K562 (cell line): ENCODE data around the gene MYO1H. TPM values are rescaled to one million over a fixed set of nuclear protein-coding genes. Genes with fewer than 3 reads are reported as not detected.

Experiments used
- CCNT2 ChIP-seq: IDR thresholded peaks from 2 replicates; pipeline ENCODE4 v1.6.1; 2011; ENCODE audit warnings: borderline replicate concordance, low read depth, mild to moderate bottlenecking, moderate library complexity, mixed read lengths, low read length; ENCODE audit not compliant: insufficient read length; ENCODE audit errors: extremely low read depth
- FOXK2 ChIP-seq, 2 experiments: fragments of 450-650 bp; IDR thresholded peaks in 1 of 2; conservative IDR thresholded peaks in 1 of 2; 2 replicates each; pipeline ENCODE4 v1.6.1; 2016; ENCODE audit warnings: low read depth in 2 of 2, mild to moderate bottlenecking in 1 of 2
- FOXP1 ChIP-seq: sonication (generic); formaldehyde crosslinking; IDR thresholded peaks from 2 replicates; pipeline ENCODE4 v1.8.0; 2022; ENCODE audit warnings: mild to moderate bottlenecking, missing genetic modification reagents
- LARP7 ChIP-seq: fragments of 450-650 bp; IDR thresholded peaks from 2 replicates; pipeline ENCODE4 v1.6.1; 2016
- NEUROD1 ChIP-seq: fragments of 150-350 bp; IDR thresholded peaks from 2 replicates; pipeline ENCODE4 v1.6.1; 2014; ENCODE audit warnings: borderline replicate concordance, low read length, low read depth; ENCODE audit not compliant: partially characterized antibody
- PHB2 ChIP-seq: fragments of 450-650 bp; IDR thresholded peaks from 2 replicates; pipeline ENCODE4 v1.6.1; 2017; ENCODE audit warnings: low read depth
- POLR2G ChIP-seq: fragments of 200-400 bp; formaldehyde crosslinking; IDR thresholded peaks from 2 replicates; pipeline ENCODE4 v1.6.1; 2017; ENCODE audit warnings: low read depth, mild to moderate bottlenecking, antibody characterized with exemption, low read length, moderate library complexity
- ZC3H4 ChIP-seq: sonication (generic); formaldehyde crosslinking; IDR thresholded peaks from 2 replicates; pipeline ENCODE4 v1.9.0; 2021; ENCODE audit warnings: missing genetic modification reagents, borderline replicate concordance
- polyA plus RNA-seq, 8 experiments: library from polyadenylated mRNA; depleted of rRNA in 4 of 8; stranded (reverse) in 5 of 8; unstranded in 3 of 8; fragments of >200 nt; fragmentation: Nextera tagmentation in 2 of 8; fragmentation: Illumina TruSeq in 1 of 8; extraction: Ambion mirVana in 2 of 8; extraction: Trizol in 1 of 8; gene quantifications; 2 replicates each; pipeline versions ENCODE4 v1.2.1 to v1.2.3, GENCODE V29; 2011 to 2014; ENCODE audit warnings: inconsistent platforms in 1 of 8, missing spikeins in 1 of 8
- total RNA-seq, 7 experiments: library from RNA; depleted of rRNA in 6 of 7; stranded (reverse); fragments of >200 nt in 6 of 7; fragmentation: Illumina TruSeq in 2 of 7; extraction: Trizol in 2 of 7; gene quantifications; 2 replicates each; pipeline versions ENCODE4 v1.2.1 to v1.2.3, GENCODE V29; 2011 to 2021; ENCODE audit warnings: low replicate concordance in 1 of 7
- TF ChIP-seq, protein P1 (sequence below): fragments of 250-450 bp; sonication (Bioruptor Pico); IDR thresholded peaks from 2 replicates; pipeline ENCODE4 v1.5.0; 2021; ENCODE audit warnings: mild to moderate bottlenecking, borderline replicate concordance
- TF ChIP-seq, protein P2 (sequence below): fragments of 450-650 bp; formaldehyde crosslinking; IDR thresholded peaks from 2 replicates; pipeline ENCODE4 v1.4.0; 2020; ENCODE audit warnings: mild to moderate bottlenecking, moderate library complexity
- TF ChIP-seq, protein P3 (sequence below): sonication (generic); formaldehyde crosslinking; IDR thresholded peaks from 2 replicates; pipeline ENCODE4 v1.8.1; 2023; ENCODE audit warnings: mild to moderate bottlenecking, missing genetic modification reagents
- TF ChIP-seq, protein P4 (sequence below): sonication (generic); formaldehyde crosslinking; IDR thresholded peaks from 2 replicates; pipeline ENCODE4 v1.4.0; 2020; ENCODE audit warnings: mild to moderate bottlenecking, missing genetic modification reagents
- TF ChIP-seq, protein P5 (sequence below): sonication (generic); formaldehyde crosslinking; IDR thresholded peaks from 2 replicates; pipeline ENCODE4 v1.8.0; 2023; ENCODE audit warnings: mild to moderate bottlenecking, missing genetic modification reagents
- TF ChIP-seq, protein P6 (sequence below): fragments of 250-450 bp; sonication (Bioruptor Pico); IDR thresholded peaks from 2 replicates; pipeline ENCODE4 v1.4.0; 2020; ENCODE audit warnings: borderline replicate concordance

Gene MYO1H
- total and polyA plus RNA-seq, 9 of the 15 experiments (the other 6 are each of a cell fraction or from before 2014, with no cell fraction given): not detected

DNA sequence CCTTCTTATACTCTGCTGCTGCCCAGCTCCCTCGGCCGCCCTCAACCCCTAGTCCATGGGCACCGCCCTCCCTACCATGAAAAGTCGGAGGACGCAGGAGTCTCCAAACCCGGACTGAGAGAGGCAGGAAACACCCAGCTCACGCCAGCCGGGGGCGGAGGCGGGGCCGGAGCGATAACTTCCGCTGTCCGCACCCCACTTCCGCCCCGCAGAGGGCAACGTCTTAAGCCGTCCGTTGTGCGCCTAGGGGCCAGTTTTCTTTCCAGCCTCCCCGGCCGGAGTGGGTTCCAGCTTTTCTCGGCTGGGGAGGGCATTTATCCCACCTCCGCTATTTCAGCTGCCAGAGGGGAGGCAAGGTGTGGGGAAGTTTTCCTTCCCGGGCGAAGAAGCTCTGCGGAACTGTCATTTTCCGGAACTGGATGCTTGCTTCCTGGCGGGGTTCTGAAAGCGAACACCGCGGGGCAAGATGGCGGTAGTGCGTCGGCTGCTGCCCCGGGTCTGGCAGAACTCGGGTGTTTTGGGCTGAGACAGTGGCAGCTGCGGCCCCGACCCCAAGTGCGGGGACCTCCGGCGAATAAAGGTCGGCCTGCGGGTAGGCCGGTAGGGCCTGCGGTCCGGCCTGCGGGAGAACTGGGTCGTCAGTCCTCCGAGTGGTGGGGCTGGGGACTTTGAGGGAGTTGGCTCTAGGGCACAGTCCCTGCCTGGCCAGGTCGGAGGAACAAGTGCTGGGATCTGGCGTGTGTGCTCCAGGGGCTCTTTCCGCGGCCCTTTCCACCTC lies 129.7 kb downstream of the MYO1H start, which contains the start of the genes KCTD10 and UBE3B (continued):
- TF ChIP-seq, protein P1, sequence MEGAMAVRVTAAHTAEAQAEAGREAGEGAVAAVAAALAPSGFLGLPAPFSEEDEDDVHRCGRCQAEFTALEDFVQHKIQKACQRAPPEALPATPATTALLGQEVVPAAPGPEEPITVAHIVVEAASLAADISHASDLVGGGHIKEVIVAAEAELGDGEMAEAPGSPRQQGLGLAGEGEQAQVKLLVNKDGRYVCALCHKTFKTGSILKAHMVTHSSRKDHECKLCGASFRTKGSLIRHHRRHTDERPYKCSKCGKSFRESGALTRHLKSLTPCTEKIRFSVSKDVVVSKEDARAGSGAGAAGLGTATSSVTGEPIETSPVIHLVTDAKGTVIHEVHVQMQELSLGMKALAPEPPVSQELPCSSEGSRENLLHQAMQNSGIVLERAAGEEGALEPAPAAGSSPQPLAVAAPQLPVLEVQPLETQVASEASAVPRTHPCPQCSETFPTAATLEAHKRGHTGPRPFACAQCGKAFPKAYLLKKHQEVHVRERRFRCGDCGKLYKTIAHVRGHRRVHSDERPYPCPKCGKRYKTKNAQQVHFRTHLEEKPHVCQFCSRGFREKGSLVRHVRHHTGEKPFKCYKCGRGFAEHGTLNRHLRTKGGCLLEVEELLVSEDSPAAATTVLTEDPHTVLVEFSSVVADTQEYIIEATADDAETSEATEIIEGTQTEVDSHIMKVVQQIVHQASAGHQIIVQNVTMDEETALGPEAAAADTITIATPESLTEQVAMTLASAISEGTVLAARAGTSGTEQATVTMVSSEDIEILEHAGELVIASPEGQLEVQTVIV (CRISPR knock-in tag): no peak
- TF ChIP-seq, protein P2, sequence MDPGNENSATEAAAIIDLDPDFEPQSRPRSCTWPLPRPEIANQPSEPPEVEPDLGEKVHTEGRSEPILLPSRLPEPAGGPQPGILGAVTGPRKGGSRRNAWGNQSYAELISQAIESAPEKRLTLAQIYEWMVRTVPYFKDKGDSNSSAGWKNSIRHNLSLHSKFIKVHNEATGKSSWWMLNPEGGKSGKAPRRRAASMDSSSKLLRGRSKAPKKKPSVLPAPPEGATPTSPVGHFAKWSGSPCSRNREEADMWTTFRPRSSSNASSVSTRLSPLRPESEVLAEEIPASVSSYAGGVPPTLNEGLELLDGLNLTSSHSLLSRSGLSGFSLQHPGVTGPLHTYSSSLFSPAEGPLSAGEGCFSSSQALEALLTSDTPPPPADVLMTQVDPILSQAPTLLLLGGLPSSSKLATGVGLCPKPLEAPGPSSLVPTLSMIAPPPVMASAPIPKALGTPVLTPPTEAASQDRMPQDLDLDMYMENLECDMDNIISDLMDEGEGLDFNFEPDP (CRISPR knock-in tag): 0 out of 2 replicates have a peak, but pooled peaks have one; percentile 30
- TF ChIP-seq NEUROD1 (no peak), FOXK2 (conservative IDR thresholded peaks at IDR 0.05 in 1 of 2, IDR thresholded peaks at IDR 0.05 in 1 of 2; ENCODE audit: low read depth in 2 of 2) (peak in 1 of 2 experiments; percentile 63; a peak in 3 of 4 replicates), LARP7 (no peak), ZC3H4 (CRISPR knock-in tag) (no peak), POLR2G (peak; percentile 93), CCNT2 (no peak), FOXP1 (CRISPR knock-in tag) (peak; percentile 12; the same call in 1 of the 2 replicates), PHB2 (0 out of 2 replicates have a peak, but pooled peaks have one; percentile 14)
- TF ChIP-seq, protein P3, sequence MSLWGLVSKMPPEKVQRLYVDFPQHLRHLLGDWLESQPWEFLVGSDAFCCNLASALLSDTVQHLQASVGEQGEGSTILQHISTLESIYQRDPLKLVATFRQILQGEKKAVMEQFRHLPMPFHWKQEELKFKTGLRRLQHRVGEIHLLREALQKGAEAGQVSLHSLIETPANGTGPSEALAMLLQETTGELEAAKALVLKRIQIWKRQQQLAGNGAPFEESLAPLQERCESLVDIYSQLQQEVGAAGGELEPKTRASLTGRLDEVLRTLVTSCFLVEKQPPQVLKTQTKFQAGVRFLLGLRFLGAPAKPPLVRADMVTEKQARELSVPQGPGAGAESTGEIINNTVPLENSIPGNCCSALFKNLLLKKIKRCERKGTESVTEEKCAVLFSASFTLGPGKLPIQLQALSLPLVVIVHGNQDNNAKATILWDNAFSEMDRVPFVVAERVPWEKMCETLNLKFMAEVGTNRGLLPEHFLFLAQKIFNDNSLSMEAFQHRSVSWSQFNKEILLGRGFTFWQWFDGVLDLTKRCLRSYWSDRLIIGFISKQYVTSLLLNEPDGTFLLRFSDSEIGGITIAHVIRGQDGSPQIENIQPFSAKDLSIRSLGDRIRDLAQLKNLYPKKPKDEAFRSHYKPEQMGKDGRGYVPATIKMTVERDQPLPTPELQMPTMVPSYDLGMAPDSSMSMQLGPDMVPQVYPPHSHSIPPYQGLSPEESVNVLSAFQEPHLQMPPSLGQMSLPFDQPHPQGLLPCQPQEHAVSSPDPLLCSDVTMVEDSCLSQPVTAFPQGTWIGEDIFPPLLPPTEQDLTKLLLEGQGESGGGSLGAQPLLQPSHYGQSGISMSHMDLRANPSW (CRISPR knock-in tag): no peak
- TF ChIP-seq, protein P4, sequence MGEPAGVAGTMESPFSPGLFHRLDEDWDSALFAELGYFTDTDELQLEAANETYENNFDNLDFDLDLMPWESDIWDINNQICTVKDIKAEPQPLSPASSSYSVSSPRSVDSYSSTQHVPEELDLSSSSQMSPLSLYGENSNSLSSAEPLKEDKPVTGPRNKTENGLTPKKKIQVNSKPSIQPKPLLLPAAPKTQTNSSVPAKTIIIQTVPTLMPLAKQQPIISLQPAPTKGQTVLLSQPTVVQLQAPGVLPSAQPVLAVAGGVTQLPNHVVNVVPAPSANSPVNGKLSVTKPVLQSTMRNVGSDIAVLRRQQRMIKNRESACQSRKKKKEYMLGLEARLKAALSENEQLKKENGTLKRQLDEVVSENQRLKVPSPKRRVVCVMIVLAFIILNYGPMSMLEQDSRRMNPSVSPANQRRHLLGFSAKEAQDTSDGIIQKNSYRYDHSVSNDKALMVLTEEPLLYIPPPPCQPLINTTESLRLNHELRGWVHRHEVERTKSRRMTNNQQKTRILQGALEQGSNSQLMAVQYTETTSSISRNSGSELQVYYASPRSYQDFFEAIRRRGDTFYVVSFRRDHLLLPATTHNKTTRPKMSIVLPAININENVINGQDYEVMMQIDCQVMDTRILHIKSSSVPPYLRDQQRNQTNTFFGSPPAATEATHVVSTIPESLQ: peak; percentile 62; the same call in 1 of the 2 replicates
- TF ChIP-seq, protein P5, sequence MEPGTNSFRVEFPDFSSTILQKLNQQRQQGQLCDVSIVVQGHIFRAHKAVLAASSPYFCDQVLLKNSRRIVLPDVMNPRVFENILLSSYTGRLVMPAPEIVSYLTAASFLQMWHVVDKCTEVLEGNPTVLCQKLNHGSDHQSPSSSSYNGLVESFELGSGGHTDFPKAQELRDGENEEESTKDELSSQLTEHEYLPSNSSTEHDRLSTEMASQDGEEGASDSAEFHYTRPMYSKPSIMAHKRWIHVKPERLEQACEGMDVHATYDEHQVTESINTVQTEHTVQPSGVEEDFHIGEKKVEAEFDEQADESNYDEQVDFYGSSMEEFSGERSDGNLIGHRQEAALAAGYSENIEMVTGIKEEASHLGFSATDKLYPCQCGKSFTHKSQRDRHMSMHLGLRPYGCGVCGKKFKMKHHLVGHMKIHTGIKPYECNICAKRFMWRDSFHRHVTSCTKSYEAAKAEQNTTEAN (CRISPR knock-in tag): no peak
- TF ChIP-seq, protein P6, sequence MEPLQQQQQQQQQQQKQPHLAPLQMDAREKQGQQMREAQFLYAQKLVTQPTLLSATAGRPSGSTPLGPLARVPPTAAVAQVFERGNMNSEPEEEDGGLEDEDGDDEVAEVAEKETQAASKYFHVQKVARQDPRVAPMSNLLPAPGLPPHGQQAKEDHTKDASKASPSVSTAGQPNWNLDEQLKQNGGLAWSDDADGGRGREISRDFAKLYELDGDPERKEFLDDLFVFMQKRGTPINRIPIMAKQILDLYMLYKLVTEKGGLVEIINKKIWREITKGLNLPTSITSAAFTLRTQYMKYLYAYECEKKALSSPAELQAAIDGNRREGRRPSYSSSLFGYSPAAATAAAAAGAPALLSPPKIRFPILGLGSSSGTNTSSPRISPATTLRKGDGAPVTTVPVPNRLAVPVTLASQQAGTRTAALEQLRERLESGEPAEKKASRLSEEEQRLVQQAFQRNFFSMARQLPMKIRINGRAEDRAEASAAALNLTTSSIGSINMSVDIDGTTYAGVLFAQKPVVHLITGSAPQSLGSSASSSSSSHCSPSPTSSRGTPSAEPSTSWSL: no peak
